Stimulated activated CD8-positive, alpha-beta memory T cell treated with anti-CD3 and anti-CD28 coated beads, Interleukin-7, amount 100 ng/mL, for 4 hours (primary cell): ENCODE data around the gene ADRM1.
A peak's percentile ranks its signal among the peaks of the same experiment; 100 is the strongest.

ENCODE experiments used
- DNase-seq, 2 donors: peaks; one replicate each; pipeline ENCODE4 v3.0.0-alpha.2; 2020; ENCODE audit warnings: low read depth in 2 of 2

Gene ADRM1

GRCh38 chr20:62302341-62303061 lies at the start of gene ADRM1:
TSS of gene ADRM1 (plus strand) at chr20:62302997. CDS start at chr20:62303569, 572 bp downstream.
- peak; percentile 88 to 95 for DNase-seq

GRCh38 chr20:62253398-62253797 lies 49.4 kb upstream of the ADRM1 start:
- no peak for DNase-seq

GRCh38 chr20:62254021-62254724 lies 48.6 kb upstream of the ADRM1 start:
- no peak for DNase-seq

GRCh38 chr20:62255976-62256375 lies 46.8 kb upstream of the ADRM1 start:
- DNase-seq, result no peak

GRCh38 chr20:62258499-62259293 lies 44.1 kb upstream of the ADRM1 start:
- DNase-seq, result no peak

GRCh38 chr20:62259294-62259565 lies 43.6 kb upstream of the ADRM1 start:
- no peak for DNase-seq

GRCh38 chr20:62262064-62262463 lies 40.7 kb upstream of the ADRM1 start:
- DNase-seq, result no peak

- no peak for DNase-seq
Measured at GRCh38 chr20:62263396-62263795, 39.4 kb upstream of the ADRM1 start.

GRCh38 chr20:62265365-62265764 lies 37.4 kb upstream of the ADRM1 start:
- no peak for DNase-seq

- DNase-seq, result no peak
Measured at GRCh38 chr20:62266340-62266739, 36.5 kb upstream of the ADRM1 start.

GRCh38 chr20:62266851-62267250 lies 35.9 kb upstream of the ADRM1 start:
- DNase-seq, result no peak

- no peak for DNase-seq
Measured at GRCh38 chr20:62267543-62267942, 35.3 kb upstream of the ADRM1 start.

GRCh38 chr20:62268228-62268900 lies 34.4 kb upstream of the ADRM1 start:
- no peak for DNase-seq

- no peak for DNase-seq
Measured at GRCh38 chr20:62269378-62269777, 33.4 kb upstream of the ADRM1 start.

- DNase-seq, result no peak
Measured at GRCh38 chr20:62269871-62270270, 32.9 kb upstream of the ADRM1 start.

- no peak for DNase-seq
Measured at GRCh38 chr20:62272200-62272599, 30.6 kb upstream of the ADRM1 start.

GRCh38 chr20:62273416-62273815 lies 29.4 kb upstream of the ADRM1 start:
- DNase-seq, result no peak

GRCh38 chr20:62274332-62274950 lies 28.4 kb upstream of the ADRM1 start:
- no peak for DNase-seq

- DNase-seq, result no peak
Measured at GRCh38 chr20:62275219-62275618, 27.6 kb upstream of the ADRM1 start.

GRCh38 chr20:62276439-62276838 lies 26.4 kb upstream of the ADRM1 start:
- no peak for DNase-seq

- DNase-seq, result no peak
Measured at GRCh38 chr20:62277253-62277652, 25.5 kb upstream of the ADRM1 start.

- DNase-seq, result no peak
Measured at GRCh38 chr20:62280303-62280702, 22.5 kb upstream of the ADRM1 start.
